Naive B cell (primary cell): ENCODE data around the gene RNF208. TPM values are rescaled to one million over a fixed set of nuclear protein-coding genes. Genes with fewer than 3 reads are reported as not detected.

Source experiments
- polyA plus RNA-seq, 6 donors: library from polyadenylated mRNA; unstranded; fragments of 300-500 nt; fragmentation: Illumina TruSeq; gene quantifications; one replicate each; pipeline ENCODE4 v1.2.3, GENCODE V29; 2021; ENCODE audit warnings: low read depth in 6 of 6

The RNF208 gene
- polyA plus RNA-seq, 6 donors from 2014 or later = 0.30 TPM; not detected in 5

Other genes starting within 250 kb of the RNF208 start
- gene PTGDS, start 244.7 kb downstream of the RNF208 start, polyA plus RNA-seq = 1 to 10 TPM in 1 of 6 donors, under 1 TPM in 1, not detected in 4; 0.41 to 1.4 TPM
- not detected for gene LCNL1, start 239.2 kb downstream of the RNF208 start, polyA plus RNA-seq
- gene PAXX, start 229.8 kb downstream of the RNF208 start, polyA plus RNA-seq = 10 to 100 TPM; 31.7 to 39.8 (median 35.6) TPM
- 1 to 10 TPM in 3 of 6 donors, under 1 TPM in 2, not detected in 1; 0.82 to 2.7 (median 1.1) TPM for gene CLIC3, start 225.7 kb downstream of the RNF208 start, polyA plus RNA-seq
- 1 to 10 TPM in 3 of 6 donors, under 1 TPM in 2, not detected in 1; 0.63 to 3.9 (median 1.3) TPM for gene ABCA2, start 194.0 kb downstream of the RNF208 start, polyA plus RNA-seq
- gene FUT7, start 190.2 kb downstream of the RNF208 start, polyA plus RNA-seq = 1 to 10 TPM in 5 of 6 donors, under 1 TPM in 1; 0.93 to 7.4 (median 2.9) TPM
- gene NPDC1, start 176.1 kb downstream of the RNF208 start, polyA plus RNA-seq = under 1 TPM in 1 of 6 donors, not detected in 5; 0.68 TPM
- not detected for gene ENTPD2, start 168.2 kb downstream of the RNF208 start, polyA plus RNA-seq
- under 1 TPM in 1 of 6 donors, not detected in 5; 0.05 TPM for gene SAPCD2, start 151.7 kb downstream of the RNF208 start, polyA plus RNA-seq
- gene UAP1L1, start 144.7 kb downstream of the RNF208 start, polyA plus RNA-seq = 1 to 10 TPM; 1.7 to 6.1 (median 3.5) TPM
- gene MAN1B1, start 135.3 kb downstream of the RNF208 start, polyA plus RNA-seq = 10 to 100 TPM; 19.6 to 30.4 (median 24.3) TPM
- gene DPP7, start 107.5 kb downstream of the RNF208 start, polyA plus RNA-seq = 100 to 1,000 TPM in 4 of 6 donors, 10 to 100 TPM in 2; 71.5 to 142 (median 102) TPM
- gene GRIN1, start 83.1 kb downstream of the RNF208 start, polyA plus RNA-seq = not detected
- gene LRRC26, start 52.2 kb downstream of the RNF208 start, polyA plus RNA-seq = not detected
- gene TMEM210, start 50.2 kb downstream of the RNF208 start, polyA plus RNA-seq = not detected
- 1 to 10 TPM; 6.1 to 9.3 (median 7.5) TPM for gene ANAPC2, start 33.7 kb downstream of the RNF208 start, polyA plus RNA-seq
- gene SSNA1, start 33.6 kb downstream of the RNF208 start, polyA plus RNA-seq = 100 to 1,000 TPM; 112 to 145 (median 132) TPM
- 1 to 10 TPM in 1 of 6 donors, under 1 TPM in 5; 0.21 to 1.1 (median 0.48) TPM for gene TPRN, start 21.5 kb downstream of the RNF208 start, polyA plus RNA-seq
- 100 to 1,000 TPM; 119 to 191 (median 142) TPM for gene TMEM203, start 16.6 kb downstream of the RNF208 start, polyA plus RNA-seq
- 1 to 10 TPM; 4.4 to 9.3 (median 5.2) TPM for gene NDOR1, start 16.5 kb downstream of the RNF208 start, polyA plus RNA-seq
- not detected for gene CYSRT1, start 2.9 kb upstream of the RNF208 start, polyA plus RNA-seq
- gene RNF224, start 5.3 kb upstream of the RNF208 start, polyA plus RNA-seq = not detected
- not detected for gene SLC34A3, start 8.7 kb upstream of the RNF208 start, polyA plus RNA-seq
- gene TUBB4B, start 19.0 kb upstream of the RNF208 start, polyA plus RNA-seq = 10 to 100 TPM; 22.7 to 53.2 (median 40.2) TPM
- not detected for gene STPG3, start 29.0 kb upstream of the RNF208 start, polyA plus RNA-seq
- 10 to 100 TPM; 23.5 to 37.8 (median 27.2) TPM for gene NELFB, start 33.1 kb upstream of the RNF208 start, polyA plus RNA-seq
- gene TOR4A, start 55.5 kb upstream of the RNF208 start, polyA plus RNA-seq = 1 to 10 TPM; 2.4 to 6.2 (median 4.1) TPM
- gene NRARP, start 80.0 kb upstream of the RNF208 start, polyA plus RNA-seq = under 1 TPM in 1 of 6 donors, not detected in 5; 0.37 TPM
- 1 to 10 TPM in 5 of 6 donors, not detected in 1; 2.3 to 7.5 (median 4.5) TPM for gene EXD3, start 200.9 kb upstream of the RNF208 start, polyA plus RNA-seq
- gene NOXA1, start 201.2 kb upstream of the RNF208 start, polyA plus RNA-seq = 1 to 10 TPM in 5 of 6 donors, not detected in 1; 1.3 to 2.3 (median 1.6) TPM
- not detected for gene ENTPD8, start 219.1 kb upstream of the RNF208 start, polyA plus RNA-seq
- gene NSMF, start 237.1 kb upstream of the RNF208 start, polyA plus RNA-seq = 1 to 10 TPM in 5 of 6 donors, not detected in 1; 2.7 to 7.6 (median 3.7) TPM